ENCODE data around the gene DAAM1.

DAAM1 gene

GRCh38 chr14:59292028-59292427, 103.6 kb downstream of the DAAM1 start:
- no peak for DNase-seq (ENCODE audit: low read depth in 2 of 2)

GRCh38 chr14:59292921-59293534, 104.6 kb downstream of the DAAM1 start:
- no peak for DNase-seq (ENCODE audit: low read depth in 2 of 2)

- no peak for DNase-seq (ENCODE audit: low read depth in 2 of 2)
These were observed 105.6 kb downstream of the DAAM1 start for GRCh38 chr14:59293935-59294661.

- DNase-seq (ENCODE audit: low read depth in 2 of 2) = no peak
These were observed 106.2 kb downstream of the DAAM1 start for GRCh38 chr14:59294662-59294992.

GRCh38 chr14:59295951-59296350, 107.5 kb downstream of the DAAM1 start:
- DNase-seq (ENCODE audit: low read depth in 2 of 2) = no peak

GRCh38 chr14:59296508-59296907, 108.0 kb downstream of the DAAM1 start:
- DNase-seq (ENCODE audit: low read depth in 2 of 2) = no peak

- DNase-seq (ENCODE audit: low read depth in 2 of 2) = no peak
These were observed 108.8 kb downstream of the DAAM1 start for GRCh38 chr14:59297071-59297776.

GRCh38 chr14:59299731-59300130, 111.3 kb downstream of the DAAM1 start:
- no peak for DNase-seq (ENCODE audit: low read depth in 2 of 2)

GRCh38 chr14:59301354-59301753, 112.9 kb downstream of the DAAM1 start:
- no peak for DNase-seq (ENCODE audit: low read depth in 2 of 2)

GRCh38 chr14:59302313-59302712, 113.8 kb downstream of the DAAM1 start:
- no peak for DNase-seq (ENCODE audit: low read depth in 2 of 2)

- DNase-seq (ENCODE audit: low read depth in 2 of 2) = no peak
These were observed 114.7 kb downstream of the DAAM1 start for GRCh38 chr14:59303216-59303615.

- no peak for DNase-seq (ENCODE audit: low read depth in 2 of 2)
These were observed 116.8 kb downstream of the DAAM1 start for GRCh38 chr14:59305231-59305630.

- no peak for DNase-seq (ENCODE audit: low read depth in 2 of 2)
These were observed 117.5 kb downstream of the DAAM1 start for GRCh38 chr14:59305836-59306555.

- DNase-seq (ENCODE audit: low read depth in 2 of 2) = no peak
These were observed 118.3 kb downstream of the DAAM1 start for GRCh38 chr14:59306775-59307174.

- no peak for DNase-seq (ENCODE audit: low read depth in 2 of 2)
These were observed 119.6 kb downstream of the DAAM1 start for GRCh38 chr14:59308086-59308485.

- DNase-seq (ENCODE audit: low read depth in 2 of 2) = no peak
These were observed 120.2 kb downstream of the DAAM1 start for GRCh38 chr14:59308673-59309072.

- no peak for DNase-seq (ENCODE audit: low read depth in 2 of 2)
These were observed 120.9 kb downstream of the DAAM1 start for GRCh38 chr14:59309291-59309900.

- no peak for DNase-seq (ENCODE audit: low read depth in 2 of 2)
These were observed 122.2 kb downstream of the DAAM1 start for GRCh38 chr14:59310633-59311032.

GRCh38 chr14:59311723-59312122, 123.3 kb downstream of the DAAM1 start:
- no peak for DNase-seq (ENCODE audit: low read depth in 2 of 2)

GRCh38 chr14:59313144-59313651, 124.7 kb downstream of the DAAM1 start:
- no peak for DNase-seq (ENCODE audit: low read depth in 2 of 2)

GRCh38 chr14:59313658-59314608, 125.5 kb downstream of the DAAM1 start:
- no peak for DNase-seq (ENCODE audit: low read depth in 2 of 2)
